Measurements from ENCODE around the gene DPY19L3. TPM values are rescaled to one million over a fixed set of nuclear protein-coding genes. Genes with fewer than 3 reads are reported as not detected.

Gene DPY19L3, protein sequence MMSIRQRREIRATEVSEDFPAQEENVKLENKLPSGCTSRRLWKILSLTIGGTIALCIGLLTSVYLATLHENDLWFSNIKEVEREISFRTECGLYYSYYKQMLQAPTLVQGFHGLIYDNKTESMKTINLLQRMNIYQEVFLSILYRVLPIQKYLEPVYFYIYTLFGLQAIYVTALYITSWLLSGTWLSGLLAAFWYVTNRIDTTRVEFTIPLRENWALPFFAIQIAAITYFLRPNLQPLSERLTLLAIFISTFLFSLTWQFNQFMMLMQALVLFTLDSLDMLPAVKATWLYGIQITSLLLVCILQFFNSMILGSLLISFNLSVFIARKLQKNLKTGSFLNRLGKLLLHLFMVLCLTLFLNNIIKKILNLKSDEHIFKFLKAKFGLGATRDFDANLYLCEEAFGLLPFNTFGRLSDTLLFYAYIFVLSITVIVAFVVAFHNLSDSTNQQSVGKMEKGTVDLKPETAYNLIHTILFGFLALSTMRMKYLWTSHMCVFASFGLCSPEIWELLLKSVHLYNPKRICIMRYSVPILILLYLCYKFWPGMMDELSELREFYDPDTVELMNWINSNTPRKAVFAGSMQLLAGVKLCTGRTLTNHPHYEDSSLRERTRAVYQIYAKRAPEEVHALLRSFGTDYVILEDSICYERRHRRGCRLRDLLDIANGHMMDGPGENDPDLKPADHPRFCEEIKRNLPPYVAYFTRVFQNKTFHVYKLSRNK
- total RNA-seq: 1 to 10 TPM; 7.3 to 8.5 TPM
- polyA plus RNA-seq (2013, experiment 1 of 2): 7.5 TPM
- 9.5 TPM for polyA plus RNA-seq (2013, experiment 2 of 2)
- total RNA-seq: 8.8 to 46.9 (median 22.6) reads per million in 172 experiments

DNA sequence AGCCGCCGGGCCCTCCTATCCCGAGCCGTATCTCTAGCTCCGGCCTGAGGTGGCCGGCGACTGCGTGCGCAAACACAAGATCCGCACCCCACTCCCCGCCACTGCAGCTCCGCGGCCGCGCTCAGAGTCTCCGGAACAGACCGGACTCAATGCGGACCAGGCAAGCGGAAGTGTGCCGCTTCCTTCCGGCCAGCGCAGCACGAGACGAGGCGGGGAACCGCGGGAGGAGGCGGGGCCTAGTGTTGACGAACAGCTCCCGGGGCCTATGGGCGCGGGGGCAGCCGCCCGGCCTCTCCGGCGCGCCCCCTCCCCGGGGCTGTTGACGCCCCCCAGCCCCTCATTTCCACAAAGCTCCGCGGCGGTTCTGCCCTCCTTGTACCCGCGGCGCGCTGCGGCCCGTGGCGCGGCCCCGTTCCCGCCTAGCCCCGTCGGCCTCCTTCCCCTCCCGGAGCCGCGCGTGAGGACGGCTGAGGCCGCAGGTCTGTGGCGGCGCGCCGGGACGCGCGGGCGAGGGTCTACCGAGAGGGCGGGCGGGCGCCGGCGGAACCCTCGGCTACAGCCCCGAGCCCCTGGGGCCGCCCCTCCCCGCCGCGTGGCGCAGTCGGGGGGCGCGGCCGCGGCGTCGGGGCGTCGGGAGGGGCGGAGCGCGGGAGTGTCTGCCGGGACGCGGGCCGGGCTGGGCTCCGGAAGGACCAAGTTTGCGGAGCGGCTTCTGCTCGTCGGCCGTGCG lies at the start of gene DPY19L3:
TSS of gene DPY19L3 (plus strand) at position 340 of the 730 bp plus-strand sequence. CDS start 2,484 bp downstream, outside the sequence.
- Mint-ChIP-seq H3K36me3 (ENCODE audit: low read depth) (peaks cover 33% of the 10 kb centered on the region), H3K4me1 (ENCODE audit: low read depth) (peaks cover 30% of the 10 kb centered on the region), H3K4me3 (peak within 1 kb of the TSS; percentile 89), H3K27ac (peak within 1 kb of the TSS; percentile 91), H3K27me3 (no peaks in the 10 kb centered on the region), H3K9me3 (no peaks in the 10 kb centered on the region)
- TF ChIP-seq, protein P1, sequence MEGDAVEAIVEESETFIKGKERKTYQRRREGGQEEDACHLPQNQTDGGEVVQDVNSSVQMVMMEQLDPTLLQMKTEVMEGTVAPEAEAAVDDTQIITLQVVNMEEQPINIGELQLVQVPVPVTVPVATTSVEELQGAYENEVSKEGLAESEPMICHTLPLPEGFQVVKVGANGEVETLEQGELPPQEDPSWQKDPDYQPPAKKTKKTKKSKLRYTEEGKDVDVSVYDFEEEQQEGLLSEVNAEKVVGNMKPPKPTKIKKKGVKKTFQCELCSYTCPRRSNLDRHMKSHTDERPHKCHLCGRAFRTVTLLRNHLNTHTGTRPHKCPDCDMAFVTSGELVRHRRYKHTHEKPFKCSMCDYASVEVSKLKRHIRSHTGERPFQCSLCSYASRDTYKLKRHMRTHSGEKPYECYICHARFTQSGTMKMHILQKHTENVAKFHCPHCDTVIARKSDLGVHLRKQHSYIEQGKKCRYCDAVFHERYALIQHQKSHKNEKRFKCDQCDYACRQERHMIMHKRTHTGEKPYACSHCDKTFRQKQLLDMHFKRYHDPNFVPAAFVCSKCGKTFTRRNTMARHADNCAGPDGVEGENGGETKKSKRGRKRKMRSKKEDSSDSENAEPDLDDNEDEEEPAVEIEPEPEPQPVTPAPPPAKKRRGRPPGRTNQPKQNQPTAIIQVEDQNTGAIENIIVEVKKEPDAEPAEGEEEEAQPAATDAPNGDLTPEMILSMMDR (IDR thresholded peaks at IDR 0.05): no peak
- ChIA-PET POLR2A (interaction anchor here (0.6 to 1.5 kb wide), 15 partner anchors 10 to 1765 kb away, joined by 3 to 24 read pairs (median 4); partner anchors contain the start of genes ANKRD27, CEBPG, CEP89 and FAAP24), CTCF (no interaction called here)
- DNase-seq (peak; percentile 77 to 93 (median 85)), ATAC-seq (ENCODE audit: poor library complexity) (peak; percentile 88)
- Histone ChIP-seq H3K4me1 (ENCODE audit: insufficient read depth, low read length) (peaks cover 19% of the 10 kb centered on the region), H3K9me3 (ENCODE audit: control insufficient read depth in 1 of 2, insufficient read depth in 1 of 2, low read length in 2 of 2) (no peaks in the 10 kb centered on the region), H3K27me3 (ENCODE audit: control insufficient read depth in 1 of 2, insufficient read depth in 2 of 2, low read length in 2 of 2) (no peaks in the 10 kb centered on the region), H3K36me3 (ENCODE audit: insufficient read depth, low read length) (peaks cover 9% of the 10 kb centered on the region), H3K27ac (ENCODE audit: low read depth in 1 of 2, low read length in 2 of 2) (peak within 1 kb of the TSS; percentile 72 to 80), H3K4me3 (ENCODE audit: low read length) (peak within 1 kb of the TSS; percentile 76)
- intact Hi-C loops (cut with DNase I, micrococcal nuclease): loop anchor here (1.0 to 10.0 kb wide), 7 partner anchors 59 to 969 kb away; partner anchors contain the start of genes ANKRD27 (in 1 of the 2), CEBPG (in 1 of the 2), CEP89 (in 1 of the 2) and FAAP24 (in 1 of the 2)

DNA sequence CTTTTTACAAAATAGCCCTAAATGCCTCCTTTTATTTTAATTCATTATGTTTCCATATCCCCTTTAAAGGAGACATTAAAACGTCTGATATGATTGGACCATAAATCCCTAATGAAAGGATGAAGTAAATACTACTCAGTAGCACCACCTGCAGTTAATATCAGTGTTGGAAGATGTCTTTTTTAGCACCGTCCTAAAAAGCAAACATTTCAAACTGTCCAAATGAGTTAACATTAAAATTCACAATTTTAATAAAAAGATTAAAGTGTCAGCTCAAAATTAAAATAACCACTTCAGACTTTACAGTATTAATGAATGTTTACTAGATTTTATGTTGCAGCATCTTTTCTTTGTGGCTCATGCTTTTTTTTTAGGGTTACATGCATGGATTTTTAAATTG lies 47.9 kb upstream of the DPY19L3 start:
- Histone ChIP-seq H3K27me3 (ENCODE audit: control insufficient read depth in 1 of 2, insufficient read depth in 2 of 2, low read length in 2 of 2) (no peaks in the 10 kb centered on the region), H3K27ac (ENCODE audit: low read depth in 1 of 2, low read length in 2 of 2) (no peak overlapping the region), H3K36me3 (ENCODE audit: insufficient read depth, low read length) (peaks cover 83% of the 10 kb centered on the region), H3K4me1 (ENCODE audit: insufficient read depth, low read length) (peaks cover 12% of the 10 kb centered on the region), H3K4me3 (ENCODE audit: low read length) (no peak overlapping the region), H3K9me3 (ENCODE audit: control insufficient read depth in 1 of 2, insufficient read depth in 1 of 2, low read length in 2 of 2) (no peaks in the 10 kb centered on the region)
- peaks cover 98% of the 10 kb centered on the region for H3K36me3 Mint-ChIP-seq (ENCODE audit: low read depth)
- H3K4me1 Mint-ChIP-seq (ENCODE audit: low read depth): peaks cover 83% of the 10 kb centered on the region
- H3K9me3 Mint-ChIP-seq: no peaks in the 10 kb centered on the region
- ATAC-seq (ENCODE audit: poor library complexity) (no peak), DNase-seq (no peak)
- no peak overlapping the region for H3K4me3 Mint-ChIP-seq
- ChIA-PET POLR2A (interaction anchor here (1.0 to 1.7 kb wide), 2 partner anchors 12 to 47 kb away, joined by 3 to 5 read pairs; no protein-coding TSS in a partner anchor), CTCF (interaction anchor here (1.7 kb wide), 1 partner anchor 12 kb away, joined by 4 read pairs; the partner anchor contains the start of gene ZNF507)
- H3K27me3 Mint-ChIP-seq: no peaks in the 10 kb centered on the region
- TF ChIP-seq, protein P1 (IDR thresholded peaks at IDR 0.05): peak; percentile 13
- intact Hi-C loops (cut with DNase I, micrococcal nuclease): no loop called here
- no peak overlapping the region for H3K27ac Mint-ChIP-seq

DNA sequence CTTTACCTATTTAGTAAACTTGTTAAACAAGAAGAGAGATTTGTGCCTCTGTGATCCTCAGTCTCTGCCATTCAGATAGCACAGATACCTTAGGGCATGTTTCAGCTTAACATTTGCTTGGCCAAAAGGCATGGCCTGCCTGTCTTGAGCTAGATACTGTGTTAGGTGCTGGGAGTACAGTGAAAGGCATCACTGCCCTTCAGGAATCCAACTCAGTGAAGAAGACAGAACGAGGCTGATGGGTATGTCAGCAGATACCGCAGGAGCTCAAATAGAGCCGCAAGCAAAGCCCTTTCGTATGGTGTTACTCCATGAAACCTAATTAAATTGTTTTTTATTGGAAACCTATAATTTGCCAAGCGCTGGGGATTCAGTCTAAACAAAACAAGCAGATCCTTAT lies 47.2 kb upstream of the DPY19L3 start:
- ChIA-PET POLR2A (interaction anchor here (1.0 to 1.7 kb wide), 2 partner anchors 12 to 47 kb away, joined by 3 to 5 read pairs; no protein-coding TSS in a partner anchor), CTCF (interaction anchor here (1.7 kb wide), 1 partner anchor 12 kb away, joined by 4 read pairs; the partner anchor contains the start of gene ZNF507)
- Histone ChIP-seq H3K4me1 (ENCODE audit: insufficient read depth, low read length) (peaks cover 12% of the 10 kb centered on the region), H3K9me3 (ENCODE audit: control insufficient read depth in 1 of 2, insufficient read depth in 1 of 2, low read length in 2 of 2) (no peaks in the 10 kb centered on the region), H3K27ac (ENCODE audit: low read depth in 1 of 2, low read length in 2 of 2) (no peak overlapping the region), H3K27me3 (ENCODE audit: control insufficient read depth in 1 of 2, insufficient read depth in 2 of 2, low read length in 2 of 2) (no peaks in the 10 kb centered on the region), H3K4me3 (ENCODE audit: low read length) (no peak overlapping the region), H3K36me3 (ENCODE audit: insufficient read depth, low read length) (peaks cover 83% of the 10 kb centered on the region)
- no peak overlapping the region for H3K4me3 Mint-ChIP-seq
- DNase-seq: no peak
- peaks cover 83% of the 10 kb centered on the region for H3K4me1 Mint-ChIP-seq (ENCODE audit: low read depth)
- intact Hi-C loops (cut with DNase I, micrococcal nuclease): no loop called here
- no peaks in the 10 kb centered on the region for H3K27me3 Mint-ChIP-seq
- H3K36me3 Mint-ChIP-seq (ENCODE audit: low read depth): peaks cover 98% of the 10 kb centered on the region
- H3K9me3 Mint-ChIP-seq: no peaks in the 10 kb centered on the region
- no peak for ATAC-seq (ENCODE audit: poor library complexity)
- no peak overlapping the region for H3K27ac Mint-ChIP-seq
- TF ChIP-seq, protein P1 (IDR thresholded peaks at IDR 0.05): no peak
